Activated naive CD8-positive, alpha-beta T cell treated with anti-CD3 and anti-CD28 coated beads, Interleukin-2, amount 10 ng/mL, durations not matched to agents 7 days and 5 days (primary cell): ENCODE results near the gene PNMA8C. TPM values are rescaled to one million over a fixed set of nuclear protein-coding genes. Genes with fewer than 3 reads are reported as not detected.

ENCODE experiments used
- total RNA-seq, 2 experiments: library from RNA; stranded (reverse); gene quantifications; one replicate each; pipeline ENCODE4 v1.2.3, GENCODE V29; 2021

The PNMA8C gene
- total RNA-seq, 2 experiments from 2014 or later = 0.11 TPM; not detected in 1

Other genes with a start within 250 kb of the PNMA8C start
- not detected for gene IGFL1, start 199.2 kb downstream of the PNMA8C start, total RNA-seq
- not detected for gene HIF3A, start 131.9 kb downstream of the PNMA8C start, total RNA-seq
- gene PPP5C, start 81.8 kb downstream of the PNMA8C start, total RNA-seq = 10 to 100 TPM; 76.1 to 87.4 TPM
- not detected for gene CCDC8, start 15.4 kb downstream of the PNMA8C start, total RNA-seq
- 1 to 10 TPM; 1.7 to 1.8 TPM for gene PNMA8A, start 42.6 kb upstream of the PNMA8C start, total RNA-seq
- gene PNMA8B, start 66.9 kb upstream of the PNMA8C start, total RNA-seq = under 1 TPM; 0.22 to 0.23 TPM
- 100 to 1,000 TPM; 485 to 503 TPM for gene CALM3, start 172.4 kb upstream of the PNMA8C start, total RNA-seq
- gene PTGIR, start 196.2 kb upstream of the PNMA8C start, total RNA-seq = 1 to 10 TPM; 8.0 to 8.5 TPM
- gene GNG8, start 207.3 kb upstream of the PNMA8C start, total RNA-seq = 1 to 10 TPM in 1 of 2 experiments, not detected in 1; 2.4 TPM
- gene DACT3, start 232.2 kb upstream of the PNMA8C start, total RNA-seq = under 1 TPM; 0.42 to 0.48 TPM